Islet of Langerhans (tissue), 1 donor: ENCODE data around the gene OR51E1.

Experiments used
- FAIRE-seq: peaks from one replicate; lab custom pipeline; 2011; peaks lifted over from hg19 to GRCh38; lab: Jason Lieb, UNC

OR51E1 gene, protein sequence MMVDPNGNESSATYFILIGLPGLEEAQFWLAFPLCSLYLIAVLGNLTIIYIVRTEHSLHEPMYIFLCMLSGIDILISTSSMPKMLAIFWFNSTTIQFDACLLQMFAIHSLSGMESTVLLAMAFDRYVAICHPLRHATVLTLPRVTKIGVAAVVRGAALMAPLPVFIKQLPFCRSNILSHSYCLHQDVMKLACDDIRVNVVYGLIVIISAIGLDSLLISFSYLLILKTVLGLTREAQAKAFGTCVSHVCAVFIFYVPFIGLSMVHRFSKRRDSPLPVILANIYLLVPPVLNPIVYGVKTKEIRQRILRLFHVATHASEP

DNA sequence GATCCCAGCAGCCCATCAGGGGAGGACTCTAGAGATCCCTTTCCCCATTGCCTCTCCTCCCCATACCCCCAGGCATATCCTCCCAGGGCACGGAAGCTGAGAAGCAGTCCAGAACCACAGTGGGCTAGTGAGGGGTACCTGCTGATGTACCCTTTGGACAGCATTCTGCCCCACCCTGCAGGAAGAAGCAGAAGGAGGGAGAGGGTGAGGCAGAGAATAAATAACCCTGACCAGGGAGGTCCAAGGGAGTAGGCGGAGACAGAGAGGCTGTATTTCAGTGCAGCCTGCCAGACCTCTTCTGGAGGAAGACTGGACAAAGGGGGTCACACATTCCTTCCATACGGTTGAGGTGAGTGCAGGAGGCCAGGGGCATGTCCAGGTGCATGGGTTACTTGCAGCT lies at the start of gene OR51E1:
OR51E1 (plus strand) TSS at position 301 of the 400 bp plus-strand sequence. CDS start 8,545 bp downstream, outside the sequence.
- no peak for FAIRE-seq

DNA sequence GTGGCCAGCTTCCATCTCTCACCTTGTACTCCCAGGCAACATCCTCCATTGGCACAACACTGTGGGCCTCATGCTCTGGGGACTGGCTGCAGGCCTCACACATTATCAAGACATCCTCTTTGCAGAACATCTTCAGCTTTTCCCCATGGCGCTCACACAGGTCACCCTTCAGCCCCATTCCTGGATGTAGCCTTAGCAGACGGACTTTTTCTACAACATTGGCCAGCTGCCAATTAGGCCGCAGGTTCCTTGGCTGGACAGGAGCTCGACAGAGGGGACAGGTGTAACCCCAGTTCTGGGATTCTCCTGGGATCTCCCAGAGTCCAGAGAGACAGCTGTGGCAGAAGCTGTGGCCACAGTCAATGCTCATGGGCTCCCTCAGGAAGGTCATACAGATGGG lies 38.7 kb upstream of the OR51E1 start:
- FAIRE-seq = no peak

DNA sequence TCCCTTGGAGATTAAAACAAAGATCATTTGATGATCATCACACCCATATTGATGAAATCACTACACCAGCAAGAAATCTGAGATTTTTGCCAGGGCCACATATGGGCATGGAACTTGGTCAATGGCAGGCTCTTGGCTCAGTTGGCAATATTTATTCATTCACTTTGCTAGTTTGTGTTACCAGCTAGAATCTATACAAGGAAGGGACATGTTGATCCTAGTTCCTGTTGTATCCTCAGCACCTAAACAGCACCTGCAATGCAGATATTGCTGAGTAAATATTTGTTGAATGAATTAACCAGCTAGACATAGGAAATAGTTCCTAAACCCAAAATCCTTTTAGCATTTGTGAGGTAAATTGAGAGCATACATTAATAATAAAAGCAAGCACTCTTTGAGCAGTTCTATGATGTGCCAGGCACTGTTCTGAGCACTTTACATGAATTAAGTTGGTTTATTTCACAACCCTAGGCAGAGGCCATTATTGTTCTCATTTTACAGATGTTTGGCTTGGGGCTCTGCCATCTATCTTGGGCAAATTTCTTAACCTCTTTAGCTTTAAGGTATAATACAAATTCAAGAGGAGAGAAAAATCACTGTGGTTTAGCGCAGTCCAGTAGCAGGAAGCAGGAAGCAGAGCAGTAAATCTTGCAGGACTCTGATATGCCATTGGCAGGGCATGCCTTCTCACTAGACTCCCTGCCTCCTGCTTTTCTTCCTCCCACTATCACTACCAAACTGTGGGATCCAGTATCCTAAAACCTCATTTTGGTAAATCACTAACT lies 37.4 kb upstream of the OR51E1 start:
- no peak for FAIRE-seq

DNA sequence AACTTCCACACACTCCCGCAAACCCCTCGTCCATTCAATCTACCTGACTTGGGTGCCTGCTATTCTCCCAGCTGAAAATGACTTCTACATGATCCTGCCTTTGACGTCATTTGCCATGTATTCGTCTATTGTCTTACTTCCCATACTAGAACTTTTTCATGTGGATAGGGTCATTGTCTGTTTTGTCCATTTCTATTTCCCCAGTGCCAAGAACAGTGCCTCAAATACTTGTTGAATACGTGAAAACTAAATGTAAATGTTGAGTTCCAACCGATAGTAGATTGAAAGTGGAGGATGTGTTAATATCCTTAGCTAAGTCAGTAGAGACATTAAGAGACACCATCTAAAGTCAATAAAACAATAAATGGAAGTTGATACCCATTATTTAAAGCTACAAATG lies 36.7 kb upstream of the OR51E1 start:
- FAIRE-seq = no peak

DNA sequence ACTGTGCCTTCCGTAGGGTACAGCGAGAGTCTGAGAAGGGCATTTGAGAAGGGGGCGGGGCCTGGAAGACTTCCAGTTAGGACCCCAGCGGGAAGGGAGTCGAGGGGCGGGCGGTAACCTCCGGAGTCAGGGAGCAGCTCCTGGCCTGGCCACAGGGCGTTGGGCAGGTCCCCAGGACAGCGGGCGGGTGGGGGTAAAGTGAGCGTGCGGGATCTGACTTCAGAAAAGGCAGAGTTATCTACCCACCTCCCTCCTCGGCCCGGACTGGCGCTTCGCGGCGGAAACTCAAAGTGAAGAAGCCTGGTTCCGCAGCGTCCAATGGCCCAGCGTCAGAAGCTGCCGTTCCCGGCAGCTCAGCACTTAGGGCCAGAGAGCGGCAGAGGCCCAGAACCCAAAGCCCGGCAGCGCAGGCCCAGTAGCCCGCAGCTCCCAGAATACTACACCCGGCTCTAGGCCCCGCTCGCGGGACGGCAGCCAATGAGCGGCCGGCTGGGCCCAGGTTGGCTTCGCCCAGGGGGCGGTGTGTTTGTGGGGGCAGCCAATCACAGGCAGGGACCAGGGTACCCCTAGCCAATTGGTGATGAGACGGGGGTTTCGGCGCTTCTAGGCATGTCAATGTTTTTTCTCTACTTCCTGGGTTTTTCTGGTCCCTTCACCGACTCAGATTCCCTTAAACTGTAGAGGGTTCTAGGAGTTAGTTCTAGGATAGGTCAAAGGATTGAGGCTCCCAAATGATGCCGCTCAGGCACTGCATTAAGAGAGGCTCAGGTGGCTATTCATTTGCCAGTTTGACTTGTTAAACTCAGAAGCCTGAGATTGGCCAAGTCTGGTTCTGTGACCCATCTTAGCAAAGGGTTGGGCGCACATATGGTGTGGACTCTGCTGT lies 35.8 kb upstream of the OR51E1 start, which contains the start of gene TRIM68:
TRIM68 (minus strand) TSS at position 451 of the 886 bp plus-strand sequence. CDS start 2,727 bp downstream, outside the sequence.
- FAIRE-seq = peak; percentile 99

DNA sequence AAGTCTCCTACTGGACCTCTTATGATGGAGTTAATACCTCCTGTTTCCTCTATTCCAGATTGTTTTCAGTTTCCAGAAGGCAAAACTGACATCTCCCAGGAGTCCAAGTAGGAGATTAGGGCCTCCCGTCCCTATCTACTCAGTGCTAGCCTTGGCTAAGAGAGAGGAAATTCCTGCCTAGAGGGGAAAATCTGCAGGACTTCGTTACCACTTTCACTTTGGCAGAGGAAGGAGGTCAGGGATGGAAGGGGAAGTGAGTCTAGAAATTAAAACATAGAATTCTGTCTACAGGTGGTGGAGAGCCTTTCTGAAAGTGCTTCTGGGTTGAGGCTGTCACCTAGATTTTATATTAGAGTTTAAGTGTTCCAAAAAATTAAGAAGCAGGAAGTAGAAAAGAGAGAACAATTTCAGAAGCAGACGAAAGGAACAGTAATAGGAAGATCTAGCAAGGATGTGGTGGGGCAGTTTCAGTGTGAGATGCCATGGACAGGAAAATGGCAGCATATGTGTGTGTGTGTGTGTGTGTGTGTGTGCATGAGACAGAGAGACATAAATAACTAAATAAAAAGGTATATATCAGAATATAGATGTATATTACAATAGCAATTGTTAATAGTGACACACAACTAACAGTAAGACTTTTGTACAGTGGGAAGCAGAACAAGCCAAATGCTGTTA lies 33.4 kb upstream of the OR51E1 start:
- no peak for FAIRE-seq

- no peak for FAIRE-seq
Measured at GRCh38 chr11:4611986-4612385, 31.8 kb upstream of the OR51E1 start.

- FAIRE-seq = no peak
Measured at GRCh38 chr11:4615856-4616444, 27.8 kb upstream of the OR51E1 start.

GRCh38 chr11:4619514-4619913 lies 24.3 kb upstream of the OR51E1 start:
- no peak for FAIRE-seq

- no peak for FAIRE-seq
Measured at GRCh38 chr11:4626207-4627099, 17.3 kb upstream of the OR51E1 start.

DNA sequence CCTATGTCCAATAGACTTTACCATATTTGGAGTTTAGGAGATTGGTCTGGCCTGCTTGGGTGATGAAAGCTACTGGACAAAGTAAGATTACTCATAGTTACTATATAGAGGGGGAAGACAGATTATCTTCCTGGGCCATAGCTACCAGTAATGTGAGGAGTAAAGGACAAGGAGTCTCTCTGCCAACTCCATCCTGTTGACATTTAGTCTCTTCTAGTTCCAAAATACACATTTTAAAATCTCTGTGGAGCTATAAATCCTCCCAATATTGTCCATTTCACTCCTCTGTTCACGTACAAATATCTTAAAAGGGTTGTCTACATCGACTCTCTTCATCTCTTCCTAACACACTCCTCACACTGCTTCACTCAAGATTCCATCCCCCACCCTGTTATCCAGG lies 7.6 kb upstream of the OR51E1 start:
- no peak for FAIRE-seq

GRCh38 chr11:4636962-4637661 lies 6.7 kb upstream of the OR51E1 start, which contains the start of gene OR51D1:
Gene OR51D1 (plus strand): TSS chr11:4637477. CDS start chr11:4639791, 2,314 bp downstream.
- FAIRE-seq = no peak

GRCh38 chr11:4637662-4638047 lies 6.1 kb upstream of the OR51E1 start:
- no peak for FAIRE-seq

GRCh38 chr11:4639931-4640330 lies 3.9 kb upstream of the OR51E1 start:
- no peak for FAIRE-seq

DNA sequence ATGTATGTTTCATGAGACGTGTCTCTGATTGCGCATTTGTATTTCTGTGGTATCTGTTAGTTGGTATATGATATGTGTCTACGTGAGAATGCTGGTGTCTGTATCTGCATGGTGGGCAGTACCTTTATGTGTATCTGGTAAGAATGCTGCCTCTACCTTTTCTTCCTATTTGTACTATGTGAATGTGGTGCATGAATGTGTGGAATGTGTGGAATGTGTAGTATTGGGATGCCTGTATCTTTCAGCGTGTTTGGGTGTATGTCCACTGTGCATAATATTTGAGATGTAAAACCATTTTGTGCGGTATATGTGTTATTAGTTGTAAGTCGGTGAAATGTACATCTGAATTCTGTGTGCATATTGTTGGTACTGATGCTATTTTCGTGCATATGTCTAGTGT lies 2.3 kb upstream of the OR51E1 start:
- FAIRE-seq = no peak

DNA sequence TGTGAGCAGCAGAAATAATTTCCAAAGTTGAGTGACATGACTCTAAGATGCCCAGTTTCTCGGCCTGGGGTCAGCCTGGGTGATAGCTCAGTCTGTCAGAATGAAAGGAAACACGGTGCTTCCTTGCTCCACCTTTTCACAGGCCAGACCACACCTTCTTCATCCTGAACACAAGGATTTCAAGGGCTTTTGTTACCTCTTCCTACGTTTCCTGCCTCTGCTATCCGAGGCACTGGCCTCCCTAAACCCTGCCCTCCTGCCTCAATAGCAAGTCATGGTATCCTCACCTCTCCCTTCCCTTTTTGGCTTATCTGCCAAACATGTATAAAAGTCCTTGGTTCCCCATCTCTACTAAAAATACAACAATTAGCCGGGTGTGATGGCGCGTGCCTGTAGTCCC lies 1.7 kb upstream of the OR51E1 start:
- no peak for FAIRE-seq

DNA sequence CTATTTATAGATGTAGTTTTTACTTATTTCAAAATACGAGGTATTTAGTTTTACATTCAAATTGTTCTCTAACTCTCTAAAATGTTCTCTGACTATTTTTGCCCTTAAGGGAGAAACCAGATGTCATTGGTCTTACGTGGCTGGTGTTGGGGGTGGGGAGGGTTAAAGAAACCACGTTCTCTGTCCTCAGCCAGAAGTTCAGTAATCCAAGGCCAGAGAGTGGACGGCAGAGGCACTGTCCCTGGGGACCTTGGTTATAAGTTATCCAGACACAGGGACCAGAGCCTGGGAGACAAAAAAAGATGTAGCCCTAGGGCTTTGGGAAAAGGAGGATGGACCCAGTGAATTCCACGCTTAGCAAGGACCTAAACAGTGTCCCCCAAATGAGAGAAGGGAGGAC lies 706 bp upstream of the OR51E1 start:
- no peak for FAIRE-seq

GRCh38 chr11:4644233-4644632 lies 451 bp downstream of the OR51E1 start:
- no peak for FAIRE-seq

DNA sequence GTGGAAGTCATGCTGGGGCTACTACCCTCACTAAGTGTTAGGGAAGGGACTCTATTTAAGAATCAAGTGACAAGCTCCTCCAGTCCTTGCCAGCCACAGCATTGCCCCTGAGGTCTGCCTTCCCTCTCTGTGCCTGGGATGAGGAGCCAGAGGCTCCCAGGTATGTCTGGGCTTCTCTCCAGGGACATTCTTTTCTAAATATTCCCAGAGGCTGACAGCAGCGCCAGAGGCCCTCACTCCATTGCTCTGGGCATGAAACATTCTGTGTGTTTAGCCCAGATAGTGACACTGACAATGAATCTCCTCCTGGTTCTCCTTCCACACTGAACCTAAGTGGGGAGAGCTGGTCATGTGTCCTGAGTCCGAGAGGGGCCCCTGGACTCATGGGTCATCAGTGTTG lies 2.2 kb downstream of the OR51E1 start:
- FAIRE-seq = no peak

GRCh38 chr11:4647766-4648165 lies 4.0 kb downstream of the OR51E1 start:
- FAIRE-seq = no peak
